IMR-90 (cell line): ENCODE measurements around the gene VIPR2. TPM values are rescaled to one million over a fixed set of nuclear protein-coding genes. Genes with fewer than 3 reads are reported as not detected.

Experiments used
- ATAC-seq: fragments of 200-7000 bp; cut with Tn5 transposase; 2 replicates; pipeline ENCODE4 v1.9.1; 2020; ENCODE audit warnings: low read depth, mild to moderate bottlenecking, moderate library complexity
- BruUV-seq: library from RNA; stranded (reverse); fragments of 400-500 nt; replicated peaks from 2 replicates; lab custom pipeline; 2021; lab: Mats Ljungman, UMichigan
- CTCF ChIA-PET: fragments of 300-600 bp; formaldehyde crosslinking; extraction: SDS; loops from one replicate; lab custom pipeline; 2021; ENCODE audit warnings: antibody characterized with exemption; lab: Yijun Ruan, JAX
- POLR2A ChIA-PET: fragments of 300-600 bp; sonication (Branson Sonifier 250); formaldehyde crosslinking; loops from one replicate; lab custom pipeline; 2022; ENCODE audit warnings: antibody characterized with exemption; ENCODE audit not compliant: unreplicated experiment; lab: Charles Lee
- DNase-seq: peaks from one replicate; pipeline ENCODE4 v3.0.0; 2013
- H2AFZ ChIP-seq: replicated peaks from 2 replicates; pipeline ENCODE3; 2013; ENCODE audit warnings: low read length, mild to moderate bottlenecking; ENCODE audit not compliant: poor library complexity
- H2AK5ac ChIP-seq: 2 replicates; pipeline ENCODE4 v1.6.1; 2013; ENCODE audit warnings: low read depth, low read length, inconsistent platforms
- H2AK9ac ChIP-seq: replicated peaks from 2 replicates; pipeline ENCODE3; 2013; ENCODE audit warnings: mild to moderate bottlenecking, low read depth, low read length, moderate library complexity; ENCODE audit not compliant: poor library complexity
- H2BK120ac ChIP-seq: 2 replicates; pipeline ENCODE4 v1.6.1; 2013; ENCODE audit warnings: low read depth, low read length, inconsistent platforms
- H2BK15ac ChIP-seq: 3 replicates; pipeline ENCODE4 v1.6.1; 2013; ENCODE audit warnings: low read depth, low read length, inconsistent platforms
- H2BK20ac ChIP-seq: 2 replicates; pipeline ENCODE4 v1.6.1; 2013; ENCODE audit warnings: low read depth, mild to moderate bottlenecking, inconsistent platforms, low read length, moderate library complexity
- H2BK5ac ChIP-seq: 2 replicates; pipeline ENCODE4 v1.6.1; 2013; ENCODE audit warnings: mild to moderate bottlenecking, low read depth, low read length, inconsistent platforms; ENCODE audit not compliant: poor library complexity, severe bottlenecking
- H3K14ac ChIP-seq: replicated peaks from 2 replicates; pipeline ENCODE4 v1.6.1; 2013; ENCODE audit warnings: low read depth, low read length, inconsistent platforms
- H3K18ac ChIP-seq: 2 replicates; pipeline ENCODE4 v1.6.1; 2013; ENCODE audit warnings: low read depth, low read length, control low read depth
- H3K23ac ChIP-seq: 2 replicates; pipeline ENCODE4 v1.6.1; 2013; ENCODE audit warnings: low read depth, low read length, inconsistent platforms
- H3K27ac ChIP-seq: 2 replicates; pipeline ENCODE4 v1.5.1; 2013; ENCODE audit warnings: mild to moderate bottlenecking, control low read depth, low read length; ENCODE audit not compliant: insufficient read depth
- H3K27me3 ChIP-seq: 2 replicates; pipeline ENCODE4 v1.6.1; 2013; ENCODE audit warnings: low read length; ENCODE audit not compliant: control insufficient read depth, insufficient read depth
- H3K36me3 ChIP-seq: 2 replicates; pipeline ENCODE4 v1.6.1; 2013; ENCODE audit warnings: low read length, mixed read lengths; ENCODE audit not compliant: control insufficient read depth, insufficient read depth
- H3K4ac ChIP-seq: 2 replicates; pipeline ENCODE4 v1.6.1; 2013; ENCODE audit warnings: low read depth, low read length, inconsistent platforms
- H3K4me1 ChIP-seq: 2 replicates; pipeline ENCODE4 v1.6.1; 2013; ENCODE audit warnings: low read length, mixed read lengths; ENCODE audit not compliant: control insufficient read depth, insufficient read depth
- H3K4me2 ChIP-seq: 2 replicates; pipeline ENCODE4 v1.6.1; 2013; ENCODE audit warnings: low read depth, mild to moderate bottlenecking, control low read depth, low read length, moderate library complexity
- H3K4me3 ChIP-seq: 2 replicates; pipeline ENCODE4 v1.5.1; 2013; ENCODE audit warnings: low read depth, mild to moderate bottlenecking, control low read depth, low read length, moderate library complexity; ENCODE audit not compliant: insufficient read depth
- H3K56ac ChIP-seq: 2 replicates; pipeline ENCODE4 v1.6.1; 2013; ENCODE audit warnings: low read length, inconsistent platforms; ENCODE audit not compliant: insufficient read depth; ENCODE audit errors: extremely low read depth
- H3K79me1 ChIP-seq, 2 experiments: 2 replicates each; pipeline ENCODE4 v1.6.1; 2013; ENCODE audit warnings: low read length in 2 of 2, inconsistent platforms in 1 of 2, low read depth in 1 of 2
- H3K9ac ChIP-seq: 2 replicates; pipeline ENCODE4 v1.6.1; 2013; ENCODE audit warnings: low read depth, low read length, control low read depth
- H3K9me1 ChIP-seq: 2 replicates; pipeline ENCODE4 v1.6.1; 2013; ENCODE audit warnings: low read length, inconsistent platforms; ENCODE audit not compliant: insufficient read depth
- H3K9me3 ChIP-seq: 2 replicates; pipeline ENCODE4 v1.6.1; 2013; ENCODE audit warnings: low read length; ENCODE audit not compliant: control insufficient read depth, insufficient read depth
- H4K20me1 ChIP-seq: 2 replicates; pipeline ENCODE4 v1.6.1; 2013; ENCODE audit warnings: low read length, inconsistent platforms; ENCODE audit not compliant: insufficient read depth
- H4K5ac ChIP-seq: 2 replicates; pipeline ENCODE4 v1.6.1; 2013; ENCODE audit warnings: mild to moderate bottlenecking, low read depth, low read length, control low read depth
- H4K8ac ChIP-seq, 2 experiments: 2 replicates each; pipeline ENCODE4 v1.6.1; 2013; ENCODE audit warnings: low read depth in 2 of 2, low read length in 2 of 2, control low read depth in 1 of 2, inconsistent platforms in 1 of 2
- H4K91ac ChIP-seq: 2 replicates; pipeline ENCODE4 v1.6.1; 2013; ENCODE audit warnings: low read depth, low read length, inconsistent platforms; ENCODE audit not compliant: insufficient read depth
- BHLHE40 ChIP-seq: fragments of 150-350 bp; IDR thresholded peaks from 2 replicates; pipeline ENCODE4 v1.6.1; 2016; ENCODE audit warnings: mild to moderate bottlenecking, low read depth, low read length
- CEBPB ChIP-seq: IDR thresholded peaks from 2 replicates; pipeline ENCODE4 v1.6.1; 2012; ENCODE audit warnings: low read depth, low read length, improper control_type of control experiment
- CHD1 ChIP-seq: IDR thresholded peaks from 2 replicates; pipeline ENCODE4 v1.6.1; 2012; ENCODE audit warnings: low read depth, low read length, improper control_type of control experiment
- CTCF ChIP-seq: conservative IDR thresholded peaks from 2 replicates; pipeline ENCODE4 v1.5.1; 2012; ENCODE audit warnings: mild to moderate bottlenecking, low read depth, low read length, improper control_type of control experiment
- FOS ChIP-seq: fragments of 150-350 bp; IDR thresholded peaks from 2 replicates; pipeline ENCODE4 v1.6.1; 2016; ENCODE audit warnings: low read depth, low read length
- MAZ ChIP-seq: IDR thresholded peaks from 2 replicates; pipeline ENCODE4 v1.6.1; 2012; ENCODE audit warnings: low read depth, mild to moderate bottlenecking, low read length, improper control_type of control experiment, moderate library complexity, borderline replicate concordance
- RAD21 ChIP-seq: IDR thresholded peaks from 2 replicates; pipeline ENCODE4 v1.6.1; 2012; ENCODE audit warnings: low read length, improper control_type of control experiment
- RCOR1 ChIP-seq: IDR thresholded peaks from 2 replicates; pipeline ENCODE4 v1.6.1; 2012; ENCODE audit warnings: mild to moderate bottlenecking, low read length, improper control_type of control experiment; ENCODE audit not compliant: insufficient replicate concordance
- USF2 ChIP-seq: fragments of 150-350 bp; IDR thresholded peaks from 2 replicates; pipeline ENCODE4 v1.6.1; 2017; ENCODE audit warnings: mild to moderate bottlenecking, antibody characterized with exemption, low read length, low read depth
- WGBS, 2 experiments: methylation state at CpG; one replicate each; pipeline versions ENCODE4 v1.1.5 to v1.1.7; 2013; ENCODE audit warnings: missing lambda C conversion rate in 2 of 2; ENCODE audit not compliant: insufficient read length in 1 of 2; ENCODE audit errors: extremely low coverage in 2 of 2; 5-methylcytosine and 5-hydroxymethylcytosine counted together
- dilution Hi-C: fragments of 300-500 bp; cut with HindIII; formaldehyde crosslinking; loops from one replicate; pipeline ENCODE4 v1.14.3; 2018; ENCODE audit warnings: low sequenced_read_pairs; ENCODE audit not compliant: unreplicated experiment
- in situ Hi-C: fragments of 300-500 bp; cut with MboI; formaldehyde crosslinking; loops from 3 replicates; pipeline ENCODE4 v1.14.3; 2019; ENCODE audit warnings: low sequenced_read_pairs, inconsistent platforms, mixed read lengths
- intact Hi-C: fragments of 100-400 bp; cut with micrococcal nuclease; formaldehyde crosslinking; loops from 2 replicates; pipeline ENCODE4 v1.10.0; 2022
- polyA plus RNA-seq, 3 experiments: library from polyadenylated mRNA; depleted of rRNA; stranded (reverse); fragments of >200 nt; gene quantifications; 2 replicates each; pipeline ENCODE4 v1.2.3, GENCODE V29; 2012; ENCODE audit warnings: low replicate concordance in 1 of 3
- total RNA-seq: library from RNA; depleted of rRNA; stranded (reverse); fragments of >200 nt; gene quantifications from 2 replicates; pipeline ENCODE4 v1.2.3, GENCODE V29; 2012

Gene VIPR2
- total and polyA plus RNA-seq, 2 of the 4 experiments (the other 2 are of a cell fraction), result not detected

GRCh38 chr7:159166530-159166929, 21.9 kb upstream of the VIPR2 start:
- Histone ChIP-seq H3K18ac (no peak overlapping the region), H2AFZ (no peak overlapping the region), H3K79me1 (no peaks in the 10 kb centered on the region), H3K4me3 (no peak overlapping the region), H2BK5ac (peak overlapping the region; percentile 87), H3K56ac (no peak overlapping the region), H3K9me1 (no peaks in the 10 kb centered on the region), H4K8ac (no peak overlapping the region), H4K5ac (no peak overlapping the region), H3K4ac (no peak overlapping the region), H4K20me1 (no peaks in the 10 kb centered on the region), H3K36me3 (no peaks in the 10 kb centered on the region), H3K4me2 (no peak overlapping the region), H3K23ac (no peak overlapping the region), H4K91ac (no peak overlapping the region), H3K4me1 (no peaks in the 10 kb centered on the region), H2BK120ac (no peak overlapping the region), H3K14ac (no peak overlapping the region), H2BK20ac (no peak overlapping the region), H3K27ac (no peak overlapping the region), H3K9me3 (peaks cover 31% of the 10 kb centered on the region), H2BK15ac (no peak overlapping the region), H3K9ac (no peak overlapping the region), H2AK5ac (no peak overlapping the region), H2AK9ac (no peak overlapping the region), H3K27me3 (no peaks in the 10 kb centered on the region)
- ChIA-PET POLR2A (no interaction called here), CTCF (no interaction called here)
- intact Hi-C loops (no loop called here), in situ Hi-C loops (no loop called here), dilution Hi-C loops (no loop called here)
- TF ChIP-seq CTCF (no peak), CEBPB (no peak), RCOR1 (no peak), CHD1 (no peak), USF2 (no peak), RAD21 (no peak), FOS (no peak), MAZ (no peak), BHLHE40 (no peak)
- DNase-seq (no peak), ATAC-seq (no peak)
- BruUV-seq, result no TSS peak
- no CpG with 5 or more reads among the region's 3 CpGs for WGBS, 2 experiments
